ENCODE data around the gene ZNF205. TPM values are rescaled to one million over a fixed set of nuclear protein-coding genes. Genes with fewer than 3 reads are reported as not detected.
A peak's percentile ranks its signal among the peaks of the same experiment; 100 is the strongest.

ZNF205 gene
- total RNA-seq, 1 donor = 17.7 TPM

DNA sequence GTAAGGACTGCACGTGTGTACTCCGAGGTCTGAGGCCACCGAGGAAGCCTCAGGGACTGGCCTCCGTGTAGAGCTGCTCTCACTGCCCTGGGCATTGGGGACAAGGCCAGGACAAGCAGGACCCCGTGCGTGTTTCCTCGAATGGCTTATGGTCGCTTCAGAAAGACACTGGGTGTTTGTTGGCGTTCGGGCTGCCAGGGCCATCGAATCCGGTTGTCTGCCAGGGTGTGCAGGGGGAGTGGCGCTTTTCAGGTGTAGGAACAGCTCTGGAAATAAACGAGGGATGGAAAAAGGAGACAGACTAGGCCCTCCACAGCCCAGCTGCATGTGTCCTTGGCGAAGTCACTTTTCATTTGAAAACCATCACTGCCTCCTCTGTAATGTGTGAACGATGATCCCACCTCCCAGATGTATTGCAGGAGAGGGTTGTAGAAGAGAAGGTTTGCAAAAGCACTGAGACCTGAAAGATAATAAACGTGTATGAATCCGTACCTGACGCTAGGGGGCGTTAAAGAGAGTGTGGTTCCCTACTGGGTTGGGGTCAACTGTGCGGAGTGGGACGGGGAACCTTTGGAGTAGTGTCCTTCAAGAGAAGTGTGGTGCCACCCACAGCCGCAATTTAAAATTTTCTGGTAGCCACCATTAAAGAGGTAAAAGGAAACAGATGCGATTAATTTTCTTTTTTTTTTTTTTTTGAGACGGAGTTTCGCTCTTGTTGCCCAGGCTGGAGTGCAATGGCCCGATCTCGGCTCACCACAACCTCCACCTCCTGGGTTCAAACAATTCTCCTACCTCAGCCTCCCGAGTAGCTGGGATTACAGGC lies 11.2 kb upstream of the ZNF205 start:
- Histone ChIP-seq H3K79me2 (ENCODE audit: insufficient read depth, low read length) (no peaks in the 10 kb centered on the region), H3K27me3 (ENCODE audit: insufficient read depth, low read length) (peaks cover 13% of the 10 kb centered on the region), H3K4me1 (ENCODE audit: insufficient read depth, low read length) (peaks cover 6% of the 10 kb centered on the region), H3K36me3 (ENCODE audit: insufficient read depth, low read length) (no peaks in the 10 kb centered on the region), H3K27ac (ENCODE audit: low read depth, low read length) (no peak overlapping the region), H2AFZ (ENCODE audit: low read length) (no peak overlapping the region), H3K4me2 (ENCODE audit: insufficient read depth, low read length) (peak overlapping the region; percentile 33), H4K20me1 (ENCODE audit: insufficient read depth, low read length) (no peaks in the 10 kb centered on the region), H3K4me3 (ENCODE audit: insufficient read depth, low read length) (no peak overlapping the region), H3K9me3 (ENCODE audit: low read depth, low read length) (no peaks in the 10 kb centered on the region)
- TF ChIP-seq, protein P1, sequence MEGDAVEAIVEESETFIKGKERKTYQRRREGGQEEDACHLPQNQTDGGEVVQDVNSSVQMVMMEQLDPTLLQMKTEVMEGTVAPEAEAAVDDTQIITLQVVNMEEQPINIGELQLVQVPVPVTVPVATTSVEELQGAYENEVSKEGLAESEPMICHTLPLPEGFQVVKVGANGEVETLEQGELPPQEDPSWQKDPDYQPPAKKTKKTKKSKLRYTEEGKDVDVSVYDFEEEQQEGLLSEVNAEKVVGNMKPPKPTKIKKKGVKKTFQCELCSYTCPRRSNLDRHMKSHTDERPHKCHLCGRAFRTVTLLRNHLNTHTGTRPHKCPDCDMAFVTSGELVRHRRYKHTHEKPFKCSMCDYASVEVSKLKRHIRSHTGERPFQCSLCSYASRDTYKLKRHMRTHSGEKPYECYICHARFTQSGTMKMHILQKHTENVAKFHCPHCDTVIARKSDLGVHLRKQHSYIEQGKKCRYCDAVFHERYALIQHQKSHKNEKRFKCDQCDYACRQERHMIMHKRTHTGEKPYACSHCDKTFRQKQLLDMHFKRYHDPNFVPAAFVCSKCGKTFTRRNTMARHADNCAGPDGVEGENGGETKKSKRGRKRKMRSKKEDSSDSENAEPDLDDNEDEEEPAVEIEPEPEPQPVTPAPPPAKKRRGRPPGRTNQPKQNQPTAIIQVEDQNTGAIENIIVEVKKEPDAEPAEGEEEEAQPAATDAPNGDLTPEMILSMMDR (IDR thresholded peaks at IDR 0.05; ENCODE audit: extremely low read depth, low read depth, low read length) = peak; percentile 60
- DNase-seq (ENCODE audit: insufficient read length, low spot score, missing footprints) = peak; percentile 85

DNA sequence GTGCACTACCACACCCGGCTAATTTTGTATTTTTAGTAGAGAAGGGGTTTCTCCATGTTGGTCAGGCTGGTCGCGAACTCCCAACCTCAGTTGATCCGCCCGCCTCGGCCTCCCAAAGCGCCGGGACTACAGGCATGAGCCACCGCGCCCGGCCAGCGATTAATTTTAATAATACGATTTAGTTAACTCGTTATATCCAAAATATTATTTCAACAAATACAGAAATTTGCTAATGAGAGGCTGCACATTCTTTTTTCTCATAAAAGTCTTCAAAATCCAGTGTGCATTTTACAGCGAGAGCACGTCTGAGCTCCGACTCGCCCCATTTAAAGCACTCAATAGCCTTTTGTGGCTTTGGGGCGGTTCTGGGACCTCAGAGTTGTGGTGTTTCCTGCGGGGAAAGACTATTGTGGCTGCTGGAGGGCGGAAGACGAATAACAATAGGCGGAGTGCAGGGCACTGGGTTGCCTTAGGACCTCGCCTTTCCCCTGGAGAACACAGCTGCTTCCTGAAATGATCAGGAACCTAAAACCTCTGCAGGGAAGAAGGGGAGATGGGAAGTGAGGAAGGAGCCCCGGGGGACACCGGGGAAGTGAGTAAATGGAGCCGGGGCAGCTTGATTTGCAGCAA lies 10.4 kb upstream of the ZNF205 start:
- Histone ChIP-seq H4K20me1 (ENCODE audit: insufficient read depth, low read length) (no peaks in the 10 kb centered on the region), H3K4me1 (ENCODE audit: insufficient read depth, low read length) (peaks cover 6% of the 10 kb centered on the region), H3K27me3 (ENCODE audit: insufficient read depth, low read length) (peaks cover 13% of the 10 kb centered on the region), H3K36me3 (ENCODE audit: insufficient read depth, low read length) (no peaks in the 10 kb centered on the region), H3K4me3 (ENCODE audit: insufficient read depth, low read length) (no peak overlapping the region), H3K79me2 (ENCODE audit: insufficient read depth, low read length) (no peaks in the 10 kb centered on the region), H3K27ac (ENCODE audit: low read depth, low read length) (no peak overlapping the region), H3K9me3 (ENCODE audit: low read depth, low read length) (no peaks in the 10 kb centered on the region), H3K4me2 (ENCODE audit: insufficient read depth, low read length) (no peak overlapping the region), H2AFZ (ENCODE audit: low read length) (peak overlapping the region; percentile 78)
- DNase-seq (ENCODE audit: insufficient read length, low spot score, missing footprints) = no peak
- TF ChIP-seq, protein P1 (IDR thresholded peaks at IDR 0.05; ENCODE audit: extremely low read depth, low read depth, low read length) = no peak

DNA sequence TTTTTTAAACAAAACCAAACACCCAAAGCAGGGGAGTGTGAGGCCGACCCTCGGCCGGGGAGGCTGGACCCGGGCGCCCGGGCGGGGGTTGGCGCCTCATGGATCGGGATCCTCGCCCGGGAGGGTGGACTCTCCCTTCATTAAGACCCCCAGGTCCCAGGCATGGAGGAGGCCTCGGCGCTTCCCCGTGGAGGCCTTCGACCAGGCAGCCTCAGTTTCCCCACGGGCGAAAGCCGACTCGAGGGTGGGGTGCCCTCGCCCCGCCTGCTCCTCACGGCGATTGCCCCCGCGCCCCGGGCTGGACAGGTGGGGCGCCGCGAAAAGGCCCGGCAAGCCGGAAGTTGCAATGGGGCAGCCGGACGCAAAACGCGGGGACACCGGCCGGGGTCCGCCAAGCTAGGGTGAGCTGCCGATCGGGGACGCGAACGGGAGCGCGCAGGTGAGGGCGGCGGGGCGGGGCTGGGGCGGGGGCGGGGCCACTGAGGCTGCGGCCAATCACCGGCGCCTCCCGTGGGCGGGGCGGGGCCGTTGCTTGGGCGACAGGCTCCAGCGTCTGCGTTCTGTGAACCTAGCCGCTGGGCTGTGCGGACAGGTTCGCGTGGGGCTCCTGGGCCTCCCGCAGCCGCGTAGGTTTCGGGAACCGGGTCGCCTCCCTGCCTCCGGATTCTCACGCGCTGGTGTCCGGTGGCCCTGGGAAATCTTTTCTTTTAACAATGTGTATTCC lies 6.0 kb upstream of the ZNF205 start:
- Histone ChIP-seq H3K9me3 (ENCODE audit: low read depth, low read length) (no peaks in the 10 kb centered on the region), H3K27ac (ENCODE audit: low read depth, low read length) (no peak overlapping the region), H3K79me2 (ENCODE audit: insufficient read depth, low read length) (no peaks in the 10 kb centered on the region), H2AFZ (ENCODE audit: low read length) (peak overlapping the region; percentile 93), H3K27me3 (ENCODE audit: insufficient read depth, low read length) (no peaks in the 10 kb centered on the region), H3K4me1 (ENCODE audit: insufficient read depth, low read length) (peaks cover 3% of the 10 kb centered on the region), H3K36me3 (ENCODE audit: insufficient read depth, low read length) (no peaks in the 10 kb centered on the region), H3K4me3 (ENCODE audit: insufficient read depth, low read length) (peak overlapping the region; percentile 77), H3K4me2 (ENCODE audit: insufficient read depth, low read length) (peak overlapping the region; percentile 93), H4K20me1 (ENCODE audit: insufficient read depth, low read length) (no peaks in the 10 kb centered on the region)
- TF ChIP-seq, protein P1 (IDR thresholded peaks at IDR 0.05; ENCODE audit: extremely low read depth, low read depth, low read length) = no peak
- peak; percentile 99 for DNase-seq (ENCODE audit: insufficient read length, low spot score, missing footprints)
